Measurements from ENCODE around the gene MVB12B.

- TF ChIP-seq, protein P1, sequence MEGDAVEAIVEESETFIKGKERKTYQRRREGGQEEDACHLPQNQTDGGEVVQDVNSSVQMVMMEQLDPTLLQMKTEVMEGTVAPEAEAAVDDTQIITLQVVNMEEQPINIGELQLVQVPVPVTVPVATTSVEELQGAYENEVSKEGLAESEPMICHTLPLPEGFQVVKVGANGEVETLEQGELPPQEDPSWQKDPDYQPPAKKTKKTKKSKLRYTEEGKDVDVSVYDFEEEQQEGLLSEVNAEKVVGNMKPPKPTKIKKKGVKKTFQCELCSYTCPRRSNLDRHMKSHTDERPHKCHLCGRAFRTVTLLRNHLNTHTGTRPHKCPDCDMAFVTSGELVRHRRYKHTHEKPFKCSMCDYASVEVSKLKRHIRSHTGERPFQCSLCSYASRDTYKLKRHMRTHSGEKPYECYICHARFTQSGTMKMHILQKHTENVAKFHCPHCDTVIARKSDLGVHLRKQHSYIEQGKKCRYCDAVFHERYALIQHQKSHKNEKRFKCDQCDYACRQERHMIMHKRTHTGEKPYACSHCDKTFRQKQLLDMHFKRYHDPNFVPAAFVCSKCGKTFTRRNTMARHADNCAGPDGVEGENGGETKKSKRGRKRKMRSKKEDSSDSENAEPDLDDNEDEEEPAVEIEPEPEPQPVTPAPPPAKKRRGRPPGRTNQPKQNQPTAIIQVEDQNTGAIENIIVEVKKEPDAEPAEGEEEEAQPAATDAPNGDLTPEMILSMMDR (conservative IDR thresholded peaks at IDR 0.05 in 1 of 2, IDR thresholded peaks at IDR 0.05 in 1 of 2; ENCODE audit: low read depth in 1 of 2, low read length in 2 of 2): no peak
- TF ChIP-seq EZH2 (IDR thresholded peaks at IDR 0.05; ENCODE audit: low read length, missing control alignments): no peak
Observed at GRCh38 chr9:126543490-126543889, 216.9 kb downstream of the MVB12B start.

Data from fibroblast of lung (primary cell).